Left ventricle myocardium inferior (tissue), 1 donor: ENCODE measurements around the gene ANKRD33B. TPM values are rescaled to one million over a fixed set of nuclear protein-coding genes. Genes with fewer than 3 reads are reported as not detected.
"Not testable (repeated sequence)": the region's sequence is repeated elsewhere in the genome, so short reads cannot be mapped to it uniquely, and the experiment has no call there.

Source experiments
- DNase-seq: peaks from one replicate; pipeline ENCODE4 v3.0.0-alpha.2; 2020
- H3K27ac ChIP-seq: fragments of 200-600 bp; replicated peaks from 2 replicates; pipeline ENCODE4 v1.8.0; 2021
- H3K27me3 ChIP-seq: fragments of 200-600 bp; 2 replicates; pipeline ENCODE4 v1.8.0; 2021; ENCODE audit warnings: low read depth
- H3K36me3 ChIP-seq: fragments of 200-600 bp; 2 replicates; pipeline ENCODE4 v1.8.0; 2021
- H3K4me1 ChIP-seq: fragments of 200-600 bp; 2 replicates; pipeline ENCODE4 v1.8.0; 2021
- H3K4me3 ChIP-seq: fragments of 200-600 bp; 2 replicates; pipeline ENCODE4 v1.8.0; 2021; ENCODE audit warnings: mild to moderate bottlenecking, moderate library complexity
- H3K9me3 ChIP-seq: fragments of 200-600 bp; replicated peaks from 2 replicates; pipeline ENCODE4 v1.8.0; 2021
- CTCF ChIP-seq: fragments of 200-600 bp; IDR thresholded peaks from 2 replicates; pipeline ENCODE4 v1.8.0; 2021; ENCODE audit warnings: antibody characterized with exemption, mild to moderate bottlenecking, borderline replicate concordance
- intact Hi-C: fragments of 100-400 bp; cut with micrococcal nuclease; formaldehyde crosslinking; loops from one replicate; pipeline ENCODE4 v1.11.0; 2022
- total RNA-seq: library from RNA; stranded (reverse); fragmentation: NEBNext Ultra II Directional; extraction: Animal tissue kit (Norgen Biotek cat#: 25700); gene quantifications from one replicate; pipeline ENCODE4 v1.2.1, GENCODE V29; 2021
- donor health status: DM: no; HTN: yes; CAD: no; lungs with severe emphysema.

Gene ANKRD33B
- total RNA-seq, 1 donor from 2014 or later, result 15.2 TPM

- DNase-seq, result peak; percentile 90
- no peak for TF ChIP-seq CTCF
- peaks cover 36% of the 10 kb centered on the region for H3K4me1 ChIP-seq
- peak overlapping the region; percentile 86 for H3K27ac ChIP-seq
- intact Hi-C loops, result no loop called here
- H3K4me3 ChIP-seq, result peak overlapping the region; percentile 42
- H3K36me3 ChIP-seq, result no peaks in the 10 kb centered on the region
- H3K9me3 ChIP-seq, result no peaks in the 10 kb centered on the region
- no peaks in the 10 kb centered on the region for H3K27me3 ChIP-seq
These were observed 37.6 kb downstream of the ANKRD33B start for GRCh38 chr5:10601246-10602030.

GRCh38 chr5:10602031-10602806 is 38.3 kb downstream of the ANKRD33B start:
- H3K27ac ChIP-seq, result peak overlapping the region; percentile 86
- H3K4me1 ChIP-seq, result peaks cover 43% of the 10 kb centered on the region
- no peak for TF ChIP-seq CTCF
- no peaks in the 10 kb centered on the region for H3K36me3 ChIP-seq
- H3K27me3 ChIP-seq, result no peaks in the 10 kb centered on the region
- no peaks in the 10 kb centered on the region for H3K9me3 ChIP-seq
- peak; percentile 40 for DNase-seq
- intact Hi-C loops, result no loop called here
- peak overlapping the region; percentile 42 for H3K4me3 ChIP-seq

- H3K27ac ChIP-seq, result no peak overlapping the region
- H3K36me3 ChIP-seq, result no peaks in the 10 kb centered on the region
- intact Hi-C loops, result no loop called here
- no peaks in the 10 kb centered on the region for H3K9me3 ChIP-seq
- peaks cover 55% of the 10 kb centered on the region for H3K4me1 ChIP-seq
- TF ChIP-seq CTCF, result no peak
- H3K27me3 ChIP-seq, result no peaks in the 10 kb centered on the region
- DNase-seq, result no peak
- H3K4me3 ChIP-seq, result no peak overlapping the region
These were observed 41.1 kb downstream of the ANKRD33B start for GRCh38 chr5:10604975-10605374.

- H3K4me3 ChIP-seq, DNase-seq, H3K27me3 ChIP-seq, intact Hi-C loops, H3K9me3 ChIP-seq, H3K36me3 ChIP-seq: not testable (repeated sequence)
- H3K4me1 ChIP-seq, result peaks cover 38% of the 10 kb centered on the region
- peak overlapping the region; percentile 89 for H3K27ac ChIP-seq
These were observed 42.8 kb downstream of the ANKRD33B start for GRCh38 chr5:10606632-10607022.

GRCh38 chr5:10607023-10607665 is 43.3 kb downstream of the ANKRD33B start:
- peak; percentile 65 for DNase-seq
- Histone ChIP-seq H3K4me1 (peaks cover 33% of the 10 kb centered on the region), H3K9me3 (no peaks in the 10 kb centered on the region), H3K27ac (peak overlapping the region; percentile 89), H3K4me3 (peak overlapping the region; percentile 26), H3K27me3 (no peaks in the 10 kb centered on the region), H3K36me3 (no peaks in the 10 kb centered on the region)
- intact Hi-C loops, result no loop called here
- no peak for TF ChIP-seq CTCF
